ENCODE results near the gene FTL. TPM values are rescaled to one million over a fixed set of nuclear protein-coding genes. Genes with fewer than 3 reads are reported as not detected.

The FTL gene
- total RNA-seq, 4 donors from 2014 or later = 2,478 to 4,094 (median 2,824) TPM

- Histone ChIP-seq H3K4me3 (no peak overlapping the region), H3K36me3 (peaks cover 0 to 80% of the 10 kb centered on the region in 2 donors), H3K9me3 (no peaks in the 10 kb centered on the region), H3K4me1 (peaks cover 0 to 43% (median 17%) of the 10 kb centered on the region in 3 donors), H3K27ac (peak overlapping the region in 2 of 4 donors; percentile 58 to 95), H3K27me3 (no peaks in the 10 kb centered on the region)
- no peak for ATAC-seq
- TF ChIP-seq EP300 (IDR thresholded peaks at IDR 0.05) = no peak
- peak in 1 of 2 donors; percentile 19 for TF ChIP-seq POLR2A (IDR thresholded peaks at IDR 0.05)
- TF ChIP-seq CTCF (IDR thresholded peaks at IDR 0.05) = no peak
- no peak for TF ChIP-seq POLR2AphosphoS5 (IDR thresholded peaks at IDR 0.05)
- WGBS, 2 donors (ENCODE audit: low coverage in 1 of 2) = 51 to 90% methylated on average over 2 to 7 of the region's 45 CpGs
Observed at GRCh38 chr19:48969276-48970138, 4.4 kb downstream of the FTL start.

- H3K4me3 ChIP-seq = no peak overlapping the region
- WGBS, 2 donors (ENCODE audit: low coverage in 1 of 2) = 71 to 81% methylated on average over 3 to 20 of the region's 23 CpGs
- peak overlapping the region in 2 of 4 donors; percentile 58 to 95 for H3K27ac ChIP-seq
- TF ChIP-seq POLR2A (IDR thresholded peaks at IDR 0.05) = no peak
- TF ChIP-seq POLR2AphosphoS5 (IDR thresholded peaks at IDR 0.05) = no peak
- no peak for TF ChIP-seq CTCF (IDR thresholded peaks at IDR 0.05)
- TF ChIP-seq EP300 (IDR thresholded peaks at IDR 0.05) = no peak
- ATAC-seq = no peak
- H3K27me3 ChIP-seq = no peaks in the 10 kb centered on the region
- peaks cover 0 to 86% of the 10 kb centered on the region in 2 donors for H3K36me3 ChIP-seq
- H3K4me1 ChIP-seq = peaks cover 0 to 39% (median 17%) of the 10 kb centered on the region in 3 donors
- H3K9me3 ChIP-seq = no peaks in the 10 kb centered on the region
Observed at GRCh38 chr19:48970139-48970766, 5.1 kb downstream of the FTL start.

GRCh38 chr19:48970923-48971395, 5.8 kb downstream of the FTL start:
- 31 to 42% methylated on average over 2 to 3 of the region's 19 CpGs for WGBS, 2 donors (ENCODE audit: low coverage in 1 of 2)
- TF ChIP-seq POLR2AphosphoS5 (IDR thresholded peaks at IDR 0.05) (peak; percentile 64), POLR2A (IDR thresholded peaks at IDR 0.05) (peak in 1 of 2 donors; percentile 3), CTCF (IDR thresholded peaks at IDR 0.05) (peak in 3 of 4 experiments; percentile 83 to 92 (median 85)), EP300 (IDR thresholded peaks at IDR 0.05) (no peak)
- Histone ChIP-seq H3K27me3 (no peaks in the 10 kb centered on the region), H3K27ac (peak overlapping the region in 2 of 4 donors; percentile 58 to 95), H3K9me3 (no peaks in the 10 kb centered on the region), H3K4me3 (no peak overlapping the region), H3K36me3 (peaks cover 0 to 88% of the 10 kb centered on the region in 2 donors), H3K4me1 (peaks cover 0 to 39% (median 17%) of the 10 kb centered on the region in 3 donors)
- peak; percentile 54 for ATAC-seq

- H3K27ac ChIP-seq = peak overlapping the region in 1 of 4 donors; percentile 19
- H3K9me3 ChIP-seq = no peaks in the 10 kb centered on the region
- no peaks in the 10 kb centered on the region for H3K27me3 ChIP-seq
- peaks cover 0 to 75% of the 10 kb centered on the region in 2 donors for H3K36me3 ChIP-seq
- H3K4me3 ChIP-seq = no peak overlapping the region
- WGBS, 2 donors (ENCODE audit: low coverage in 1 of 2) = 77 to 94% methylated on average over 8 to 11 of the region's 13 CpGs
- TF ChIP-seq CTCF (IDR thresholded peaks at IDR 0.05) = peak in 3 of 4 experiments; percentile 22 to 25 (median 23)
- TF ChIP-seq POLR2A (IDR thresholded peaks at IDR 0.05) = no peak
- ATAC-seq = no peak
- H3K4me1 ChIP-seq = peaks cover 0 to 24% (median 4%) of the 10 kb centered on the region in 3 donors
Observed at GRCh38 chr19:48975947-48976847, 11.1 kb downstream of the FTL start.
